CD4-positive, alpha-beta T cell (primary cell): ENCODE results near the gene MYH4. TPM values are rescaled to one million over a fixed set of nuclear protein-coding genes. Genes with fewer than 3 reads are reported as not detected.

Experiments
- ATAC-seq: fragments of 200-7000 bp; cut with Tn5 transposase; one replicate; pipeline ENCODE4 v1.10.0; 2022; ENCODE audit warnings: mild to moderate bottlenecking; ENCODE audit not compliant: poor library complexity
- CTCF ChIA-PET: fragments of 350-600 bp; sonication (Branson Sonifier 250); formaldehyde crosslinking; loops from one replicate; lab custom pipeline; 2021; ENCODE audit warnings: antibody characterized with exemption, inconsistent platforms; lab: Charles Lee
- POLR2A ChIA-PET: fragments of 350-600 bp; sonication (Branson Sonifier 250); formaldehyde crosslinking; loops from one replicate; lab custom pipeline; 2021; ENCODE audit warnings: antibody characterized with exemption, inconsistent platforms; lab: Charles Lee
- DNase-seq, 14 experiments: peaks; one replicate each; pipeline ENCODE4 v3.0.0-alpha.2; 2013 to 2020; ENCODE audit warnings: mixed read lengths in 2 of 14
- H3K27ac ChIP-seq, 2 donors: one replicate each; pipeline versions ENCODE4 v1.5.1 to v1.7.0; 2013; ENCODE audit warnings: low read length in 2 of 2, low read depth in 1 of 2, mild to moderate bottlenecking in 1 of 2
- H3K27me3 ChIP-seq, 2 experiments: 1 replicate in 1 of 2; 2 replicates in 1 of 2; pipeline versions ENCODE4 v1.6.1 to v1.7.0; 2013; ENCODE audit warnings: low read length in 2 of 2, control low read depth in 1 of 2, mild to moderate bottlenecking in 1 of 2, moderate library complexity in 1 of 2; ENCODE audit not compliant: insufficient read depth in 2 of 2, control insufficient read depth in 1 of 2
- H3K36me3 ChIP-seq: one replicate; pipeline ENCODE4 v1.6.1; 2013; ENCODE audit warnings: low read length, control low read depth; ENCODE audit not compliant: insufficient read depth
- H3K4me1 ChIP-seq: one replicate; pipeline ENCODE4 v1.6.1; 2013; ENCODE audit warnings: low read length, control low read depth; ENCODE audit not compliant: insufficient read depth
- H3K4me3 ChIP-seq: one replicate; pipeline ENCODE4 v1.5.1; 2013; ENCODE audit warnings: mild to moderate bottlenecking, low read length, moderate library complexity
- H3K9me3 ChIP-seq, 2 experiments: 1 replicate in 1 of 2; 2 replicates in 1 of 2; pipeline versions ENCODE4 v1.6.1 to v1.7.0; 2013; ENCODE audit warnings: low read length in 2 of 2, mild to moderate bottlenecking in 2 of 2, control low read depth in 1 of 2, moderate library complexity in 1 of 2; ENCODE audit not compliant: control insufficient read depth in 1 of 2, insufficient read depth in 1 of 2
- H3K27ac Mint-ChIP-seq: one replicate; pipeline ENCODE4 v1.8.0; 2020; ENCODE audit warnings: mixed read lengths
- H3K27me3 Mint-ChIP-seq: one replicate; pipeline ENCODE4 v1.8.0; 2021; ENCODE audit warnings: mixed read lengths
- H3K36me3 Mint-ChIP-seq: one replicate; pipeline ENCODE4 v1.8.0; 2021; ENCODE audit warnings: low read depth, mixed read lengths
- H3K4me1 Mint-ChIP-seq: one replicate; pipeline ENCODE4 v1.8.0; 2021; ENCODE audit warnings: low read depth, mixed read lengths
- H3K4me3 Mint-ChIP-seq: one replicate; pipeline ENCODE4 v1.8.0; 2020; ENCODE audit warnings: mild to moderate bottlenecking, mixed read lengths
- H3K9me3 Mint-ChIP-seq: one replicate; pipeline ENCODE4 v1.8.0; 2020; ENCODE audit warnings: mixed read lengths
- CTCF ChIP-seq: fragments of 200-600 bp; IDR thresholded peaks from one replicate; pipeline ENCODE4 v1.8.0; 2022; ENCODE audit warnings: antibody characterized with exemption, mild to moderate bottlenecking
- intact Hi-C, 2 experiments: fragments of 100-400 bp; cut with DNase I in 1 of 2; cut with micrococcal nuclease in 1 of 2; formaldehyde crosslinking; loops; one replicate each; pipeline versions ENCODE4 v1.15.1 to v1.9.0; 2023 to 2025; cut with DNase I, micrococcal nuclease
- polyA plus RNA-seq, 2 donors: library from polyadenylated mRNA; unstranded; fragments of 120-200 nt; gene quantifications; one replicate each; pipeline ENCODE4 v1.2.1, GENCODE V29; 2013
- total RNA-seq, 174 experiments: library from RNA in 2 of 174; stranded (reverse) in 2 of 174; gene quantifications; one replicate each; pipeline ENCODE4 v1.2.3 and lab custom pipeline; 2021 to 2026

MYH4 gene
- total RNA-seq (not detected), total RNA-seq (lab: John Stamatoyannopoulos, UW) (0 to 0.08 (median 0) reads per million in 172 experiments)
- not detected for polyA plus RNA-seq (2013, experiment 1 of 2)
- polyA plus RNA-seq (2013, experiment 2 of 2): not detected

GRCh38 chr17:10469459-10469858 is at the start of gene MYH4:
TSS of gene MYH4 (minus strand) at chr17:10469559. CDS start at chr17:10466745, 2,814 bp downstream.
- H3K27me3 ChIP-seq: no peaks in the 10 kb centered on the region
- Mint-ChIP-seq H3K4me1 (no peaks in the 10 kb centered on the region), H3K9me3 (no peaks in the 10 kb centered on the region), H3K4me3 (no peak within 1 kb of the TSS), H3K36me3 (no peaks in the 10 kb centered on the region), H3K27ac (no peak within 1 kb of the TSS), H3K27me3 (no peaks in the 10 kb centered on the region)
- no peaks in the 10 kb centered on the region for H3K36me3 ChIP-seq
- ChIA-PET CTCF (no interaction called here), POLR2A (no interaction called here)
- intact Hi-C loops: no loop called here
- no peak within 1 kb of the TSS for H3K27ac ChIP-seq
- H3K4me1 ChIP-seq: no peaks in the 10 kb centered on the region
- DNase-seq (no peak), ATAC-seq (no peak)
- TF ChIP-seq CTCF: no peak
- H3K4me3 ChIP-seq: no peak within 1 kb of the TSS
- H3K9me3 ChIP-seq: no peaks in the 10 kb centered on the region

- Histone ChIP-seq H3K27ac (no peak within 1 kb of the TSS), H3K4me1 (no peaks in the 10 kb centered on the region), H3K9me3 (no peaks in the 10 kb centered on the region), H3K27me3 (peaks cover 0 to 2% of the 10 kb centered on the region in 2 experiments), H3K36me3 (no peaks in the 10 kb centered on the region), H3K4me3 (no peak within 1 kb of the TSS)
- Mint-ChIP-seq H3K9me3 (no peaks in the 10 kb centered on the region), H3K27ac (no peak within 1 kb of the TSS), H3K4me1 (no peaks in the 10 kb centered on the region), H3K36me3 (no peaks in the 10 kb centered on the region), H3K27me3 (peaks cover 11% of the 10 kb centered on the region), H3K4me3 (no peak within 1 kb of the TSS)
- POLR2A ChIA-PET: no interaction called here
- intact Hi-C loops: loop anchor here in 1 of 2 experiments (10.0 kb wide), 1 partner anchor 56 kb away; no protein-coding TSS in a partner anchor
- TF ChIP-seq CTCF: no peak
- DNase-seq: no peak
- CTCF ChIA-PET: no interaction called here
- ATAC-seq: no peak
Observed at GRCh38 chr17:10518271-10519037, 49.1 kb upstream of the MYH4 start, which contains the start of gene MYH1. TSS of gene MYH1 (minus strand) at chr17:10518542. CDS start at chr17:10516642, 1,900 bp downstream.

GRCh38 chr17:10516638-10517037 is 47.3 kb upstream of the MYH4 start:
- Histone ChIP-seq H3K4me1 (no peaks in the 10 kb centered on the region), H3K27ac (no peak overlapping the region), H3K36me3 (no peaks in the 10 kb centered on the region), H3K9me3 (no peaks in the 10 kb centered on the region), H3K27me3 (peaks cover 0 to 2% of the 10 kb centered on the region in 2 experiments), H3K4me3 (no peak overlapping the region)
- Mint-ChIP-seq H3K4me1 (no peaks in the 10 kb centered on the region), H3K4me3 (no peak overlapping the region), H3K27me3 (peaks cover 11% of the 10 kb centered on the region), H3K27ac (no peak overlapping the region), H3K36me3 (no peaks in the 10 kb centered on the region), H3K9me3 (no peaks in the 10 kb centered on the region)
- intact Hi-C loops: loop anchor here in 1 of 2 experiments (10.0 kb wide), 1 partner anchor 58 kb away; no protein-coding TSS in a partner anchor
- no peak for TF ChIP-seq CTCF
- CTCF ChIA-PET: interaction anchor here (0.6 kb wide), 1 partner anchor 184 kb away, joined by 3 read pairs; no protein-coding TSS in a partner anchor
- POLR2A ChIA-PET: no interaction called here
- ATAC-seq (no peak), DNase-seq (no peak)
